ENCODE data around the gene TEKT3.

TEKT3 gene

DNA sequence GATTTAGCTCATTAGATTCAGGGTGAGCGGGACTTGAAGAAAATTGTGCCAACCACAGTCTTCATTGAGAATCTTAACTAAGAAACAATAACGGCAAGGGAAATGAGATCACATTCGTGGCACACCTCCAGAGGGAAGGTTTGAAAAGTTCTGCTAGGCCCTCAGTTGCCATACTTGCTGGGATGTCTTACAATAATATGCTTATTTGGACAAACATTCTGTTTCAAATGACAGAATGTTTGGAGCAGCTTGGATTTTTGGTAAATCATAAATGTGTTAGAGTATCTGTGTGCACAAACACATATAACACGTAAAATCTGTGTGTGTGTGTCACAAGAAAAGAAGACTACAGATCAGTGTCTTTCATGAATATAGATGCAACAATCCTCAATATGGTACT is 24.6 kb upstream of the TEKT3 start:
- Mint-ChIP-seq H3K27me3 (no peaks in the 10 kb centered on the region), H3K4me1 (no peaks in the 10 kb centered on the region), H3K9me3 (peaks cover 1% of the 10 kb centered on the region), H3K4me3 (no peak overlapping the region), H3K27ac (no peak overlapping the region), H3K36me3 (no peaks in the 10 kb centered on the region)
- ATAC-seq (ENCODE audit: low read depth) (no peak), DNase-seq (ENCODE audit: low spot score in 2 of 2) (no peak)

DNA sequence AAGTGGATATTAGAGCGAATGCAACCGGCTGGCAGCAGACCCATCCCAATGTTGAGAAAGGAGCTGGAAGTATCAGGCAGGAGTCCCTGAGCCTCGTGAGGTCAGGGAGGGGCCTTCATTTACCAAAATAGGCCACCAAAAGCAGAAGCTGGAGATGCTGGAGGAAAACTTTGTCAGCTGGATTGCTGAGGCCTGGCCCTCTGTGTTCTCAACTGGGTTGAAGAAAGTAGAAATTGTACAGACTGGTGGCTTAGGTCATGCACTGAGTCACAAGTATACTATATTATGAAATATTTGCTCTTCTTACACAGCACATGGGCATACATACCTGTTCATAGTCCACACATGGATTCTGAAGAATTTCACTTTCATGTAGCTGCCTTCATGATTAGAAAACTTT is 23.2 kb upstream of the TEKT3 start:
- DNase-seq (ENCODE audit: low spot score in 2 of 2) (no peak), ATAC-seq (ENCODE audit: low read depth) (no peak)
- Mint-ChIP-seq H3K9me3 (peaks cover 1% of the 10 kb centered on the region), H3K27ac (no peak overlapping the region), H3K27me3 (no peaks in the 10 kb centered on the region), H3K4me1 (no peaks in the 10 kb centered on the region), H3K4me3 (no peak overlapping the region), H3K36me3 (no peaks in the 10 kb centered on the region)

DNA sequence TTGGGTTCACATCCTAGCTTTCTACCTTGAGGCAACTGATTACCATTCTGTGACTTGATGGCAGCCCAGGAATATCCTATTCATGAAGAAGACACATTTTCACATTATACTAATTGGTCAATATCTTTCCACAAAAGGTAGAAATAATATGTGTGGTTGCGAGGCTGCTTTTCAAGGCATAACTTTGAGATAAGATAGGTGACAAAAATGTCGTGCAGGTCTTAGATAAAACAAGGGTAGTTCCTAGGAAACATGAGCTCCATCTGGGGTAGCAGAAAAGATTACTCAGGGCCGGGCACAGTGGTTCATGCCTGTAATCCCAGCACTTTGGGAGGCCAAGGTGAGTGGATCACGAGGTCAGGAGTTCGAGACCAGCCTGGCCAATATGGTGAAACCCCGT is 22.3 kb upstream of the TEKT3 start:
- no peaks in the 10 kb centered on the region for H3K27me3 Mint-ChIP-seq
- no peaks in the 10 kb centered on the region for H3K36me3 Mint-ChIP-seq
- no peak overlapping the region for H3K27ac Mint-ChIP-seq
- no peak for ATAC-seq (ENCODE audit: low read depth)
- no peak overlapping the region for H3K4me3 Mint-ChIP-seq
- H3K9me3 Mint-ChIP-seq, result peaks cover 1% of the 10 kb centered on the region
- no peak for DNase-seq (ENCODE audit: low spot score in 2 of 2)
- H3K4me1 Mint-ChIP-seq, result no peaks in the 10 kb centered on the region

DNA sequence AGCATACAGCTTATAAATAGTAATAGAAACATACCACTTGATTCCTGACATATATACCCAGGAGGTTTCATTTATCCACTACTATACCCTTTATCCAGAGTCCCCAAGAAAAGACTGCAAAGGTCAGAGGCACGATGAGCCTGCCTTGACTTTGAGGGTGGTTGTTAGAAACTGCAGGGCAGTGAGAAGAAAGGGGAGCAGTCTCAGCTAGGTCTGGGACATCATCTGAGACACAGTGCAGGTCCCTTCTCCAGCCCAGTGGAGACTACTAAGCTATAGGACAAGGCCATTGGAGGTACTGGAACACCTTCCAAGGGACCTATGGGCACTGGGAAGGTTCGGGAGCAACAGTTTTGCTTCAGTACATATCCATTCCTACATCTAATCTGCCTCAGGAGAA is 20.2 kb upstream of the TEKT3 start:
- no peaks in the 10 kb centered on the region for H3K4me1 Mint-ChIP-seq
- no peaks in the 10 kb centered on the region for H3K36me3 Mint-ChIP-seq
- H3K27me3 Mint-ChIP-seq, result peaks cover 1% of the 10 kb centered on the region
- DNase-seq (ENCODE audit: low spot score in 2 of 2) (no peak), ATAC-seq (ENCODE audit: low read depth) (no peak)
- peaks cover 5% of the 10 kb centered on the region for H3K9me3 Mint-ChIP-seq
- no peak overlapping the region for H3K27ac Mint-ChIP-seq
- no peak overlapping the region for H3K4me3 Mint-ChIP-seq

DNA sequence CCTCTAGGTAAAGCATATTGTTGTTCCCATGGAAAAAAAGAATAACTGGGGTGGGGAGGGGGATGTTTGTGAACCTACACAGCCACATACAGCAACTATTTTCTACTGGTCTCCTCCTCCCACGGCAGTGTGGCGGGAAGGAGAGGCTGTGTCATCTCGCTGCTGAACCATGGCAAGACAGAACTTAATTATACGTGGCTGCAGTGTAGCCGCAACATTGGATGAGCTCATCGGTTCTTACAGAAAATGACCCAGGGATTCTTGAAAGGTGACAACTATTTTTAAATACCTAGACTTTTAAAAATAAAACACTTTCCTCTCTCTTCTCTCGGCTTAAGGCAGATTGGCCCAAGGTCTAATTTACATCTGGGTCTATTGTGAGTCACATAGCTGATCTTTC is 19.8 kb upstream of the TEKT3 start:
- Mint-ChIP-seq H3K9me3 (peaks cover 5% of the 10 kb centered on the region), H3K4me3 (no peak overlapping the region), H3K36me3 (no peaks in the 10 kb centered on the region), H3K27me3 (peaks cover 1% of the 10 kb centered on the region), H3K27ac (no peak overlapping the region), H3K4me1 (no peaks in the 10 kb centered on the region)
- ATAC-seq (ENCODE audit: low read depth) (no peak), DNase-seq (ENCODE audit: low spot score in 2 of 2) (no peak)

DNA sequence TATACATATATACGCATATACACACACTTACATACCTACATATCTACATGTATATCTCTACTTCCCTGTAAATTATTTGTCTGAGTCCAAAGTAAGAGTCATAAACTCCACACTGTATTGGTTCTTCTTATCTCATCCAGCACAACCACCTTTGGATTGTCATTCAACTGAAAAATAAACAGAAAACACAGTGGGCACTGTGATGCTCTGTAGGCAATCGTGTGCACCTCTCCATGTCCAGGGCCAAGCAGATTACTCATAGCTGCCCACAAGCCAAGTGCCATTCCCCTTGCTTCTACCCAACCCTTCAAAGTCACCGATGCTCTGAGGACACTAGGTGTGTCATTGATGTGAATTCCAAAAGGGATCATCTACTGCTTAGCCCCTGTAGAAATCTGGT is 12.9 kb upstream of the TEKT3 start:
- Mint-ChIP-seq H3K4me1 (no peaks in the 10 kb centered on the region), H3K4me3 (no peak overlapping the region), H3K27me3 (peaks cover 5% of the 10 kb centered on the region), H3K27ac (no peak overlapping the region), H3K36me3 (no peaks in the 10 kb centered on the region), H3K9me3 (peaks cover 4% of the 10 kb centered on the region)
- ATAC-seq (ENCODE audit: low read depth) (no peak), DNase-seq (ENCODE audit: low spot score in 2 of 2) (no peak)

DNA sequence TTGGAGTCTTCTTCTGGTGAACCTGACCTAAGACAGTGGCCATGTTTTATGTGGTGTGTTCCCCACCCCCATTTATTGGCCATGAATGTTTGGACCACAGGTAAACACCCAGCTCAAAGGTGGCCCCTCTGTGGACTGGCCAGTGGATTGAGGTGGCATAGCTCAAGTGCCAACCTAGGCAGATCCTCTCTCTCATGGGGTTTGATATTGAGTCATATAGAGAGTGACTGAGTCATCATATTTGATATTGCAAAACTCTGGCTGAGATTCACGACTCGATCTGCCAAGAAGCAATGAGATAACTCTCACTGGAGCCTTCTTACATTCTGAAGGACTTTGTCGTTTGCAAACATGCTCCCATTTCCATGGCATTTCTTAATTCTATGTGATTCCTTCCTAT is 10.5 kb upstream of the TEKT3 start:
- Mint-ChIP-seq H3K9me3 (peaks cover 2% of the 10 kb centered on the region), H3K27me3 (peaks cover 5% of the 10 kb centered on the region), H3K36me3 (no peaks in the 10 kb centered on the region), H3K4me1 (no peaks in the 10 kb centered on the region), H3K27ac (no peak overlapping the region), H3K4me3 (no peak overlapping the region)
- DNase-seq (ENCODE audit: low spot score in 2 of 2), result no peak
- ATAC-seq (ENCODE audit: low read depth), result no peak

DNA sequence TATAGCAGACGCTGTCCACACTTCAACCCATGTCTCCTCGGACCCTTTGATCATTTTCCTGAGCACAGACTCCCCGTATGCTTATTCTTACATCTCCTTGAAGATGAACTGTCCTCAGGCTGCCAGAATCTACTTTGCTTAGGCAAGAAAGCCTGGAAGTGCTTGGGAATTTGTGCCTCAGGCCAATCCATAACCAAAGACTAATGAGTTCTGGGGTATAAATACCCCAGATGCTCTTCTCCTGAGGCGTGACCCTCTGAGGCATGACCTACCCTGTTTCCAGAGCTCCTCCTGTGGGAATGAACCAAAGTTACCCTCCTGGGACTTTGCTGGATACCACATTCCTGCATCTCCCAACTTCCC is 10.1 kb upstream of the TEKT3 start:
- DNase-seq (ENCODE audit: low spot score in 2 of 2) (no peak), ATAC-seq (ENCODE audit: low read depth) (no peak)
- Mint-ChIP-seq H3K4me1 (no peaks in the 10 kb centered on the region), H3K36me3 (no peaks in the 10 kb centered on the region), H3K9me3 (no peaks in the 10 kb centered on the region), H3K4me3 (no peak overlapping the region), H3K27me3 (peaks cover 4% of the 10 kb centered on the region), H3K27ac (no peak overlapping the region)

DNA sequence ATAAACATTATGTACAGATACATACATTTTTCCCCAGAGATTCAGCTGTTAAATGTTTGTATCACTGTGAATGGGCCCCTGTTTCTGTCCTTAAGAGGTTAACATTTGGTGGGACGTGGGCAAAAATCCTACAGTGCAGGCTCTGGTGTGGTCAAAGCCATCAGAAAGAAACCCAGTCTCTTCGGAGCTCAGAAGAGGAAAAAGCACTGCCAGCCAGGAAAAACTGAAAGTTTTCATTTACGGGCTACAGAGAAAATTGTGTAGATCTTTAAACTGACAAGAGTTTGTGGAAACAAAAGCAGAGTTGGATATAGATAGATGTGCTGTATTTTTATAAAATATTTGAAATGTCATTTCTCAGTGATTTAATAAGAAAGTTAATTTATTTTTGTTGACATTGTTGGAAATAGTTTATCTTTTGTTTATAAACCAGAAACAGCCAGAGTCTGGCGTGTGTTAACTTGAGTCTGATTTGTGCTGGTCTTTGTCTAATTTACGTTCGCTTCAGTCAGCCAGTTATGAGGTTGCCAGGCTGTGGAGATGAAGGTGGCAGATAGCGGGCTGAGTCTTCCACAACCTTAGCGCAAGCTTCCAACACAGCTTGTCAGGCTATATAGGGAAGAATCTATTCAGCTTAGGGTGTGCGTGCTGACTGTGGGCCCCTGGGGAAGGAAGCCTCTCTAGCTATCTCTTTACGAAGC is 9.5 kb upstream of the TEKT3 start:
- Mint-ChIP-seq H3K36me3 (no peaks in the 10 kb centered on the region), H3K27me3 (peaks cover 6% of the 10 kb centered on the region), H3K4me1 (no peaks in the 10 kb centered on the region), H3K4me3 (no peak overlapping the region), H3K27ac (no peak overlapping the region), H3K9me3 (no peaks in the 10 kb centered on the region)
- ATAC-seq (ENCODE audit: low read depth) (no peak), DNase-seq (ENCODE audit: low spot score in 2 of 2) (no peak)

DNA sequence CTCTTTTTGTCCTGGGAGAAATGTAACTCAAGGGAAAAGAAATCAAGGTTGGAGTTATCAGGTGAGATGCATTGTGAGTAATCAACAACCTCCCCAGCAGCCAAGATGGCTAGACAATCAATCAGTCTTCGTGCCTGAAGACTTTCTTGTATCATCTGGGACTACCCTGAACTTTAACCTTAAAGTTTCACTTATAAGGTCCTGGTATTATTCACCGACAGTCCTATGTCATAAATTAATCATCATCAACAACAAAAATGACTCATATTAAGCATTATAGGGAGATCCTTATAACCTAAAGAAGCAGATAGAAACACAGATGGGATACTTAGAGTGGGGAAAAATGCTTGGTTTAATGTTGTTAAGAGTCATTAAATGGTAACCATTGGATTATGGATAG is 7.7 kb upstream of the TEKT3 start:
- H3K27me3 Mint-ChIP-seq, result peaks cover 14% of the 10 kb centered on the region
- H3K4me3 Mint-ChIP-seq, result no peak overlapping the region
- H3K36me3 Mint-ChIP-seq, result no peaks in the 10 kb centered on the region
- DNase-seq (ENCODE audit: low spot score in 2 of 2) (no peak), ATAC-seq (ENCODE audit: low read depth) (no peak)
- H3K9me3 Mint-ChIP-seq, result no peaks in the 10 kb centered on the region
- H3K4me1 Mint-ChIP-seq, result no peaks in the 10 kb centered on the region
- no peak overlapping the region for H3K27ac Mint-ChIP-seq

DNA sequence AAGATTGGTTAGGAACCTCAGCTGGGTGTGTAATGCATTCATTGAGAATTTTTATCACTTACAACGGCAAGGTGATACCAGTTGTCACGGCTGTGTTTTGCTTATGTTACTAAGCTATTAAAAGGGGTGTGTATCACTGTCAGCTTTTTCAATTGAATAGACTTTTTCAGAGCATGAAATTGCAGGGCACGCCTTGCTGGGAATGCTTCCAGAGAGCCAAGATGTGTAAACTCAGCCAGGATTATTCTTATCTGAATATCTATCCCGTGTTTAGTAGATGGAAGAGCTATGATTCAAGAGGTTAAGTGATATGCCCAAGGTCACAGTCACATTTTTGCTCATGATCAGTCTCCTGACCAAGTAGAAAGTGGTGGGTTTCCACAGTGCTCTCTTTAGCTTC is 6.6 kb upstream of the TEKT3 start:
- Mint-ChIP-seq H3K27ac (no peak overlapping the region), H3K36me3 (no peaks in the 10 kb centered on the region), H3K27me3 (peaks cover 20% of the 10 kb centered on the region), H3K4me3 (no peak overlapping the region), H3K4me1 (no peaks in the 10 kb centered on the region), H3K9me3 (no peaks in the 10 kb centered on the region)
- ATAC-seq (ENCODE audit: low read depth), result no peak
- DNase-seq (ENCODE audit: low spot score in 2 of 2), result no peak

DNA sequence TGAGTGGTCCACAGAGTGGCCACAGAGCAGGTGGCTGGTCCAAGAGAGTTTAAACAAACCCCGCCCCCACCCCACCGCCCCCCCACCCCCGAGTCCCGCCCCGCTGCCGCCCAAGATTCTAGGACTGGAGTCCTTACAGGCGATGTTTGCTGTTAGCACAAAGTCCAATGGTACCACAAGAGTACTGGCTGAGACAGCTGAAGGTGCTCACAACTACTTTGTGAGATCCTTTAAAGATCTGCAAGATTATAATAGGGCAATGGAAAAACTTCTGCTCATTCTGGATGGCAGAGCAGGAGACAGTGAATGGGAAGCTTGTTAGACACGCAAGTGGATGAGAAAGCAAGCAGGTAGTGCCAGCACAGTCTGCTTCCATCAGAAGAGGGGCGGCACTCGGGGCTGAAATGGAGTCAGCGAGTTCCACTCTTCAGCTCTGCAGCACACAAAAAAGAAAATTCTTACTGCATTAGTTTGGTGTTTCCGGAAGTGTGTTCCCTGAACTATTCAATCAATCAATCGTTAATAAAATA is 4.7 kb upstream of the TEKT3 start:
- H3K9me3 Mint-ChIP-seq, result no peaks in the 10 kb centered on the region
- no peaks in the 10 kb centered on the region for H3K4me1 Mint-ChIP-seq
- H3K36me3 Mint-ChIP-seq, result no peaks in the 10 kb centered on the region
- H3K27ac Mint-ChIP-seq, result no peak overlapping the region
- H3K4me3 Mint-ChIP-seq, result no peak overlapping the region
- H3K27me3 Mint-ChIP-seq, result peaks cover 23% of the 10 kb centered on the region
- DNase-seq (ENCODE audit: low spot score in 2 of 2) (no peak), ATAC-seq (ENCODE audit: low read depth) (no peak)

DNA sequence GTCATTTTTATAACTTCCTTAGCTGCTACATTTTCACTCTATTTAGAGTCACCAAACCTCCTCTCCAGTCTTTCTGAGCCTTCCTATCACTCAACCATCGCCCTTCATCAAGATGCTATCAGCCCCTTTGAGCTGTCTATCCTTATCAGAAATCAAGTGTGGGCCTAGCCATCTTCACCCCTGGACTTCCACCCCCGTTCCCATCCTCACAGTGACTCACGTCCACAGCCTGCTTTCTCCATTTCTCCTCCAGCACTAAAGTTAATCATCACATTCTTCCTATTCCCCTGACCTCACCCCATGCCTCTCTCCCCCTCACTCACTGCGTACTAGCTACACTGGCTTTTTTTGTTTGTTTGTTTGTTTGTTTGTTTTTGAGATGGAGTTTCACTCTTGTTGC is 2.4 kb upstream of the TEKT3 start:
- Mint-ChIP-seq H3K4me3 (no peak overlapping the region), H3K4me1 (no peaks in the 10 kb centered on the region), H3K27me3 (peaks cover 23% of the 10 kb centered on the region), H3K36me3 (no peaks in the 10 kb centered on the region), H3K9me3 (no peaks in the 10 kb centered on the region), H3K27ac (no peak overlapping the region)
- DNase-seq (ENCODE audit: low spot score in 2 of 2) (no peak), ATAC-seq (ENCODE audit: low read depth) (no peak)

DNA sequence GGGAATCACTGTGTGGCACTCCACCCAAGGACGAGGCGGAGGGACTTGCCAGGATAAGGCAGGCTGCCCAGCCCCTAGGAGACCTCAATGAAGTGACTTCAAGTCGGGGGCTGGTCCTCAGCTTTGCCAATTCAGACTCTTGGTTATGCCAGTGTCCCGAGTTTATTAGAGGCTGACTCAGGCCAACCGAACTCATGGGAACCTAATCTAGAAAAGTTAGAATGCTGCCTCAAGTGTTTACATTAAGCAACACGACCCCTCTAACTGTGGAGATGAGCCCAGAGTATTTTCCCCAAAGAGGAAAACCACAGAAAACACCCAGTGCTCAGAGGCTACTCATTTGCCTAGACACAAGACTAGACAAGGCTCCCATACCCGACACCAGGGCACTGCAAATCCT is 1.1 kb upstream of the TEKT3 start:
- Mint-ChIP-seq H3K4me1 (no peaks in the 10 kb centered on the region), H3K9me3 (no peaks in the 10 kb centered on the region), H3K4me3 (no peak overlapping the region), H3K27ac (no peak overlapping the region), H3K27me3 (peaks cover 23% of the 10 kb centered on the region), H3K36me3 (no peaks in the 10 kb centered on the region)
- no peak for ATAC-seq (ENCODE audit: low read depth)
- no peak for DNase-seq (ENCODE audit: low spot score in 2 of 2)

DNA sequence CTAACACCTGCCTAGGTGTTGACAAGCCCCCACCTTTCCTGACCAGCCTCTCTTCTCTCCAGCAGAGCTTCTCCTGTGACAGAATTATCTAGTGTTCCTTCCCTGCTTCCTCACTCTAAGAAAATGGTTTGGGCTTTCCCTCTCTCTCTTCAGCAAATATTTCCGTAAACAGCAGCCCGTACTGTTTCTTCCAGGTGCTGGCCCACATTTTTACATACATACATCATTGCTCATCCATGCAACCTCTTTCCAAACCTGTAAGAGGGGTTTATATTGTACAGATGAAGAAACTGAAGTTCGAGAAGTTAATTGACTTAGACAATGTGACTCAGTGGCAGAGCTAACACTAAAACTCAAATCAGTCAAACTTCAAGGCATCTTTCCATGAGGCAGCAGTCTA is 569 bp upstream of the TEKT3 start:
- H3K27ac Mint-ChIP-seq, result no peak overlapping the region
- peaks cover 23% of the 10 kb centered on the region for H3K27me3 Mint-ChIP-seq
- no peaks in the 10 kb centered on the region for H3K36me3 Mint-ChIP-seq
- H3K4me1 Mint-ChIP-seq, result no peaks in the 10 kb centered on the region
- ATAC-seq (ENCODE audit: low read depth) (no peak), DNase-seq (ENCODE audit: low spot score in 2 of 2) (no peak)
- H3K4me3 Mint-ChIP-seq, result no peak overlapping the region
- no peaks in the 10 kb centered on the region for H3K9me3 Mint-ChIP-seq
